ENCODE data around the gene NOC3L.
"Not testable (repeated sequence)": the region's sequence is repeated elsewhere in the genome, so short reads cannot be mapped to it uniquely, and the experiment has no call there.

NOC3L gene

DNA sequence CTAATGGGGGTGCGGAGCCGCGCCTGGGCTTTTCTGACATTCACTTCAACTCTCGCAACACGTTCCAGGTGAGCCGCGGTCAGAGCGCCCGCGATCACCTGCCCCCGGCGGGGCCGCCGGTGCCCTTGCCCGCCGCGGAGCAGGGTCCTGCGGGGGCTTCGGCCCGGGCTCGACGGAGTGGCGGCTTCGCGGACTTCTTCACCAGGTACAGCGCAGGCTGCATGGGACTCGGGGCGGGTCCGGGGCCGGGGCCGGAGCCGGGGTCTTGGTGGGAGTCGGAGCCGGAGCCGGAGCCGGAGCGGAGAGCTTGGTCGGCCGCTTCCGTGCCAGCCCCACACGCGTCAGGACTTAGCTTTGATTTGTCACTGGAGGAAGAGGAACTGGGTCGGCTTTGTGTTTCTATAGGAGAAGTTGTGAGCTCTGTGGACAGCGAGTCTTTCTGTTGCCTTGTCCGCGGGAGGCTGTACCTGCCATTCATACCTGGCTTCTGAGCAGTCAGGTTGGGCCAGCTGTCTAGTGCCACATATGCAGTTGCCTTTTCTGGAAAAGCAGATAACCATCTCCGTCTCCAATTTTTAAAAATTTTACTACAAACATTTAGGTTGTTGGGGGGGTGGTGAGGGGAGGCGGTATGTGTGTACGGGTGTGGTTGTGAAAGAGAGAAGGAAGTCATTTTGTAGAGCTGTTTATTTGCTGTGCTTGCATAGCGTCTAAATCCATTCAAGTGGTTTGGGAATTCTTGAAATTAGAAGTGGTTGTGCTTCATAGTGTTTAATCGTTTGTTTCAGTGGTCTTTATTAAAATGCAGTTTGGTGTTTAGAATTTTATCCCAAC is 40.9 kb upstream of the NOC3L start:
- peak; percentile 56 for DNase-seq (ENCODE audit: extremely low spot score)
- POLR2A ChIA-PET: interaction anchor here (1.0 to 1.4 kb wide), 7 partner anchors 13 to 490 kb away, joined by 3 to 10 read pairs (median 3); partner anchors contain the start of genes HELLS and NOC3L

DNA sequence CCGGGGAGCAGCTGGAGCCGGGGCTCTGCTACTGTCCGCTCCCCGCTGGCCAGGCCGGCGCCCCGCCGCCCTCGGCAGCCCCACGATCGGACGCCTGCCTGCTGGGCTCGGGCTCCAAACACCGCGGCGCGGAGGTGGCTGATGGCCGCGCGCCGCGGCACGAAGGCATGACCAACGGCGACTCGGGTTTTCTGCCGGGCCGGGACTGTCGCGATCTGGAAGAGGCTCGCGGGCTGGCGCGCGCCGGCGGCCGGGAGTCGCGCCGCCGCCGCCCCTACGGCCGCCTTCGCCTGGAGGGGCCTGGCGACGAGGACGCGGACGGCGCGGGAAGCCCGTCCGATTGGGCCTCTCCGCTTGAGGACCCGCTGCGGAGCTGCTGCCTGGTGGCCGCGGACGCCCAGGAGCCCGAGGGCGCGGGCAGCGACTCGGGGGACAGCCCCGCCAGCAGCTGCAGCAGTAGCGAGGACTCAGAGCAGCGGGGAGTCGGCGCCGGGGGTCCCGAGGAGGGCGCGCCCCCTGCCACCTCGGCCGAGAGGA is 40.2 kb upstream of the NOC3L start:
- TF ChIP-seq ZNF384 (IDR thresholded peaks at IDR 0.05): no peak
- TF ChIP-seq ARNT (IDR thresholded peaks at IDR 0.05): no peak
- TF ChIP-seq L3MBTL2 (conservative IDR thresholded peaks at IDR 0.05): no peak
- TF ChIP-seq FOXM1 (IDR thresholded peaks at IDR 0.05; ENCODE audit: borderline replicate concordance): no peak
- no peak for TF ChIP-seq FOXK2 (IDR thresholded peaks at IDR 0.05)
- no peak for TF ChIP-seq HDGF (IDR thresholded peaks at IDR 0.05; ENCODE audit: borderline replicate concordance)
- no peak for TF ChIP-seq FOXA1 (IDR thresholded peaks at IDR 0.05)
- TF ChIP-seq SUZ12 (IDR thresholded peaks at IDR 0.05): no peak
- no peak for TF ChIP-seq CTBP1 (IDR thresholded peaks at IDR 0.05; ENCODE audit: borderline replicate concordance)
- TF ChIP-seq BHLHE40 (IDR thresholded peaks at IDR 0.05; ENCODE audit: borderline replicate concordance): no peak
- no peak for TF ChIP-seq LEF1 (IDR thresholded peaks at IDR 0.05; ENCODE audit: borderline replicate concordance)
- no peak for TF ChIP-seq ELF4 (IDR thresholded peaks at IDR 0.05)
- no peak for TF ChIP-seq NFRKB (IDR thresholded peaks at IDR 0.05)
- TF ChIP-seq PKNOX1 (IDR thresholded peaks at IDR 0.05): no peak
- POLR2A ChIA-PET: interaction anchor here (0.6 to 1.4 kb wide), 8 partner anchors 27 to 489 kb away, joined by 3 to 10 read pairs (median 3); partner anchors contain the start of genes HELLS and NOC3L
- CTCF ChIA-PET: interaction anchor here (0.9 to 2.2 kb wide), 2 partner anchors 9 to 40 kb away, joined by 3 to 6 read pairs; partner anchors contain the start of gene NOC3L
- peak; percentile 54 for DNase-seq (ENCODE audit: extremely low spot score)

More for the DNA sequence above, 40.9 kb upstream of the NOC3L start:
- TF ChIP-seq ELF4 (IDR thresholded peaks at IDR 0.05) (no peak), FOXK2 (IDR thresholded peaks at IDR 0.05) (no peak), FOXM1 (IDR thresholded peaks at IDR 0.05; ENCODE audit: borderline replicate concordance) (no peak), CTBP1 (IDR thresholded peaks at IDR 0.05; ENCODE audit: borderline replicate concordance) (no peak), SP1 (IDR thresholded peaks at IDR 0.05) (no peak), ZNF384 (IDR thresholded peaks at IDR 0.05) (no peak)
- CTCF ChIA-PET: interaction anchor here (0.9 to 2.2 kb wide), 3 partner anchors 8 to 41 kb away, joined by 3 to 6 read pairs (median 6); partner anchors contain the start of gene NOC3L

- POLR2A ChIA-PET: interaction anchor here (0.6 to 1.3 kb wide), 9 partner anchors 9 to 143 kb away, joined by 3 to 6 read pairs (median 3); partner anchors contain the start of genes HELLS and NOC3L
- peak; percentile 95 for DNase-seq (ENCODE audit: extremely low spot score)
- no peak; the same call in 1 of the 2 replicates for TF ChIP-seq FOXM1 (IDR thresholded peaks at IDR 0.05; ENCODE audit: borderline replicate concordance)
- no peak for TF ChIP-seq FOXK2 (IDR thresholded peaks at IDR 0.05)
- no peak for TF ChIP-seq SP1 (IDR thresholded peaks at IDR 0.05)
- no peak for TF ChIP-seq TARDBP (IDR thresholded peaks at IDR 0.05)
- no peak for TF ChIP-seq SUZ12 (IDR thresholded peaks at IDR 0.05)
- no peak for TF ChIP-seq ZNF384 (IDR thresholded peaks at IDR 0.05)
- TF ChIP-seq FOXA1 (IDR thresholded peaks at IDR 0.05): no peak
- TF ChIP-seq CTBP1 (IDR thresholded peaks at IDR 0.05; ENCODE audit: borderline replicate concordance): no peak
- no peak for TF ChIP-seq NFRKB (IDR thresholded peaks at IDR 0.05)
- TF ChIP-seq L3MBTL2 (conservative IDR thresholded peaks at IDR 0.05): peak; percentile 93
- TF ChIP-seq PKNOX1 (IDR thresholded peaks at IDR 0.05): peak; percentile 97
- CTCF ChIA-PET: interaction anchor here (0.6 to 2.2 kb wide), 2 partner anchors 39 kb away, joined by 3 to 6 read pairs; partner anchors contain the start of gene NOC3L
Measured at GRCh38 chr10:94402204-94402842, 39.6 kb upstream of the NOC3L start, which contains the start of gene TBC1D12. TBC1D12 (plus strand) TSS chr10:94402541; CDS start chr10:94402614, 73 bp downstream.

DNA sequence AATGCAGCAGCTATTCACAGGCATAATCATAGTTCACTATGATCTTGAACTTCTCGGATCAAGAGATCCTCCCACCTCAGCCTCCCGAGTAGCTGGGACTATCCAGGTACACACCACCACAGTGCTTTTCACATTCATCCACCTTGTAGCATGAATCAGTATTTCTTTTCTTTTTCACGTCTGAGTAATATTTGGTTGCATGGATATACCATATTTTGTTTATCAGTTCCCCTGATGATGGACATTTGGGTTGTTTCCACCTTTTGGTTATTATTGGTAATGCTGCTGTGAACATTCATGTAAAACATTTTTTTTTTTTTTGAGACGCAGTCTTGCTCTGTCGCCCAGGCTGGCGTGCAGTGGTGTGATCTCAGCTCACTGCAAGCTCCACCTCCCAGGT is 36.0 kb upstream of the NOC3L start:
- DNase-seq (ENCODE audit: extremely low spot score): no peak
- POLR2A ChIA-PET: no interaction called here
- CTCF ChIA-PET: no interaction called here
- TF ChIP-seq NFRKB (IDR thresholded peaks at IDR 0.05): no peak
- 0 out of 2 replicates have a peak, but pooled peaks have one; percentile 39 for TF ChIP-seq ZNF384 (IDR thresholded peaks at IDR 0.05)

GRCh38 chr10:94397549-94398370 is 35.0 kb upstream of the NOC3L start:
- no peak for DNase-seq (ENCODE audit: extremely low spot score)
- ChIA-PET POLR2A (no interaction called here), CTCF (no interaction called here)
- TF ChIP-seq CTBP1 (IDR thresholded peaks at IDR 0.05; ENCODE audit: borderline replicate concordance) (peak; percentile 31; the same call in 1 of the 2 replicates), SP1 (IDR thresholded peaks at IDR 0.05) (no peak)

DNA sequence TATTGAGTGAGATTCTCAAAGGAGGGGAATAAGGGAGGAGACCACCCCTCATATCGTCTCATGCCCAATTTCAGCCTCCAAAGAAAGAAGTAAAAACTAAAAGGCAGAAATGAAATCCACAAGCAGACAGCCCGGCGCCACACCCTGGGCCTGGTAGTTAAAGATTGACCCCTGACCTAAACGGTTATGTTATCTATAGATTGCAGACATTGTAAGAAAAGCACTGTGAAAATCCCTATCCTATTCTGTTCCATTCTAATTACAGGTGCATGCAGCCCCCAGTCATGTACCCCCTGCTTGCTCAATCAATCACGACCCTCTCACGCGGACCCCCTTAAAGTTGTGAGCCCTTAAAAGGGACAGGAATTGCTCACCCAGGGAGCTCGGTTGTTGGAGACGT is 29.4 kb upstream of the NOC3L start:
- DNase-seq (ENCODE audit: extremely low spot score); CTCF ChIA-PET; POLR2A ChIA-PET: not testable (repeated sequence)

- POLR2A ChIA-PET; DNase-seq (ENCODE audit: extremely low spot score); CTCF ChIA-PET: not testable (repeated sequence)
Measured at GRCh38 chr10:94385733-94386132, 23.0 kb upstream of the NOC3L start.
